ENCODE data around the gene PEX14. TPM values are rescaled to one million over a fixed set of nuclear protein-coding genes. Genes with fewer than 3 reads are reported as not detected.
A peak's percentile ranks its signal among the peaks of the same experiment; 100 is the strongest.

PEX14 gene
- total and polyA plus RNA-seq, 10 of the 15 experiments (the other 5 are each of a cell fraction or from before 2014, with no cell fraction given), result 1.4 to 23.2 (median 12.0) TPM

DNA sequence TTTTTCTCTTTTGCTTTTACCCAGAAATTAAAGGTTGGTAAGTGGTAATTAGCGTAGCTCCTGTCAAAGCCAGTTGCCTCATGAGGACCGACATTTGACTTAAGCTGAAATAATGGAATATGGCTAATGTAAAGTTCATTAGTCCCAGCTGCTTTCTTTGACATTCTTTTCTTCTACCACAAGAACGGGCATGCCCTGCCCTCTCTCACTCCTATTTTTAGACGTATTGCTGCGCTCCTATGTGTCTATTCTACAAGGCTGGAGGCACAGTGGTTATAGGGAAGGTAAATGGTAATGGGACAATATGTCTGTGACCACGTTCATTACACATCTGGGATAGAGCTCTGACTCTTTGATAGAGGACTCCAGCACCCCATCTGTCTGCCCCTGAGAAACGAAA lies 18.1 kb upstream of the PEX14 start:
- H3K79me2 ChIP-seq (ENCODE audit: control insufficient read depth, insufficient read depth, low read length), result no peaks in the 10 kb centered on the region
- ChIA-PET RAD21 (ENCODE audit: unreplicated experiment) (interaction anchor here (0.6 to 1.9 kb wide), 3 partner anchors 23 to 653 kb away, joined by 3 to 6 read pairs (median 4); no protein-coding TSS in a partner anchor), SMC1A (ENCODE audit: uncharacterized antibody, unreplicated experiment) (interaction anchor here (0.7 to 1.6 kb wide), 4 partner anchors 21 to 39 kb away, joined by 3 to 6 read pairs (median 3); no protein-coding TSS in a partner anchor), POLR2A (interaction anchor here (0.6 to 1.2 kb wide), 2 partner anchors 9 to 26 kb away, joined by 3 read pairs; no protein-coding TSS in a partner anchor), CTCF (interaction anchor here (0.8 to 2.2 kb wide), 4 partner anchors 20 to 38 kb away, joined by 4 to 8 read pairs (median 5); partner anchors contain the start of gene CENPS)
- no peaks in the 10 kb centered on the region; the same call in 2 of the 3 replicates for H3K9me3 ChIP-seq (replicated peaks; ENCODE audit: control insufficient read depth, insufficient read depth, low read length)
- no peaks in the 10 kb centered on the region for H4K20me1 ChIP-seq (ENCODE audit: control insufficient read depth, insufficient read depth)
- H3K9ac ChIP-seq (ENCODE audit: control insufficient read depth, insufficient read depth, low read length), result no peak overlapping the region
- ATAC-seq (no peak), FAIRE-seq (no peak), DNase-seq (ENCODE audit: low read depth, low spot score) (no peak)
- no peaks in the 10 kb centered on the region; the same call in 1 of the 2 replicates for H3K4me1 ChIP-seq (ENCODE audit: control insufficient read depth, insufficient read depth, low read length)
- H3K27ac ChIP-seq (ENCODE audit: control insufficient read depth, insufficient read depth), result no peak overlapping the region
- no peak for TF ChIP-seq ZNF207 (IDR thresholded peaks at IDR 0.05; ENCODE audit: borderline replicate concordance)
- TF ChIP-seq SIX5 (IDR thresholded peaks at IDR 0.05; ENCODE audit: low read depth, low read length, severe bottlenecking), result no peak
- no peak for TF ChIP-seq IRF3 (IDR thresholded peaks at IDR 0.05)
- TF ChIP-seq RCOR1 (conservative IDR thresholded peaks at IDR 0.05; ENCODE audit: low read depth, low read length), result no peak
- TF ChIP-seq MEF2B (IDR thresholded peaks at IDR 0.05; ENCODE audit: partially characterized antibody, poor library complexity, severe bottlenecking), result no peak
- TF ChIP-seq, protein P1, sequence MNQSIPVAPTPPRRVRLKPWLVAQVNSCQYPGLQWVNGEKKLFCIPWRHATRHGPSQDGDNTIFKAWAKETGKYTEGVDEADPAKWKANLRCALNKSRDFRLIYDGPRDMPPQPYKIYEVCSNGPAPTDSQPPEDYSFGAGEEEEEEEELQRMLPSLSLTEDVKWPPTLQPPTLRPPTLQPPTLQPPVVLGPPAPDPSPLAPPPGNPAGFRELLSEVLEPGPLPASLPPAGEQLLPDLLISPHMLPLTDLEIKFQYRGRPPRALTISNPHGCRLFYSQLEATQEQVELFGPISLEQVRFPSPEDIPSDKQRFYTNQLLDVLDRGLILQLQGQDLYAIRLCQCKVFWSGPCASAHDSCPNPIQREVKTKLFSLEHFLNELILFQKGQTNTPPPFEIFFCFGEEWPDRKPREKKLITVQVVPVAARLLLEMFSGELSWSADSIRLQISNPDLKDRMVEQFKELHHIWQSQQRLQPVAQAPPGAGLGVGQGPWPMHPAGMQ (IDR thresholded peaks at IDR 0.05; ENCODE audit: borderline replicate concordance), result no peak
- TF ChIP-seq MYB (IDR thresholded peaks at IDR 0.05; ENCODE audit: borderline replicate concordance, low read depth, low read length), result no peak
- no peak for TF ChIP-seq BRCA1 (IDR thresholded peaks at IDR 0.05; ENCODE audit: low read depth, low read length)
- no peak for TF ChIP-seq TAF1 (IDR thresholded peaks at IDR 0.05; ENCODE audit: borderline replicate concordance, low read depth, low read length)
- TF ChIP-seq YY1 (IDR thresholded peaks at IDR 0.05; ENCODE audit: low read depth, low read length), result no peak
- no peak for TF ChIP-seq TCF12 (IDR thresholded peaks at IDR 0.05; ENCODE audit: low read depth, low read length)
- no peak for TF ChIP-seq SREBF2 (IDR thresholded peaks at IDR 0.05; ENCODE audit: low read length)
- no peak for TF ChIP-seq ZNF217 (IDR thresholded peaks at IDR 0.05)
- TF ChIP-seq HDAC2 (IDR thresholded peaks at IDR 0.05), result no peak
- TF ChIP-seq, protein P2, sequence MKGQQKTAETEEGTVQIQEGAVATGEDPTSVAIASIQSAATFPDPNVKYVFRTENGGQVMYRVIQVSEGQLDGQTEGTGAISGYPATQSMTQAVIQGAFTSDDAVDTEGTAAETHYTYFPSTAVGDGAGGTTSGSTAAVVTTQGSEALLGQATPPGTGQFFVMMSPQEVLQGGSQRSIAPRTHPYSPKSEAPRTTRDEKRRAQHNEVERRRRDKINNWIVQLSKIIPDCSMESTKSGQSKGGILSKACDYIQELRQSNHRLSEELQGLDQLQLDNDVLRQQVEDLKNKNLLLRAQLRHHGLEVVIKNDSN (IDR thresholded peaks at IDR 0.05; ENCODE audit: borderline replicate concordance, extremely low read length, insufficient read depth, low read depth, low read length), result no peak
- TF ChIP-seq JUNB (IDR thresholded peaks at IDR 0.05), result no peak
- TF ChIP-seq IRF4 (IDR thresholded peaks at IDR 0.05; ENCODE audit: low read depth, low read length), result no peak
- TF ChIP-seq FOXK2 (IDR thresholded peaks at IDR 0.05), result no peak
- in situ Hi-C loops (cut with MboI), result no loop called here
- no peak overlapping the region for H2AFZ ChIP-seq (ENCODE audit: control insufficient read depth, low read depth, low read length)
- H3K36me3 ChIP-seq (ENCODE audit: control insufficient read depth in 2 of 2, insufficient read depth in 2 of 2, low read length in 1 of 2), result peaks cover 0 to 2% of the 10 kb centered on the region in 2 experiments; a peak in 2 of 4 replicates
- H3K4me3 ChIP-seq, result no peak overlapping the region
- 91% methylated on average over 7 of the region's 7 CpGs for WGBS (ENCODE audit: insufficient coverage, insufficient replicate concordance, low lambda C conversion rate, missing lambda C conversion rate)
- BruUV-seq (replicated peaks), result TSS peak; percentile 44
- H3K4me2 ChIP-seq (ENCODE audit: control insufficient read depth, insufficient read depth), result 0 out of 2 replicates have a peak overlapping the region, but pooled peaks have one; percentile 3
- intact Hi-C loops (cut with micrococcal nuclease; ENCODE audit: unreplicated experiment), result no loop called here
- H3K27me3 ChIP-seq (replicated peaks in 1 of 2; ENCODE audit: control insufficient read depth in 2 of 2, insufficient read depth in 2 of 2, low read length in 1 of 2), result no peaks in the 10 kb centered on the region
